ENCODE measurements around the gene TNFAIP8L1.

The TNFAIP8L1 gene

GRCh38 chr19:4649392-4650047 is 10.2 kb downstream of the TNFAIP8L1 start:
- no peak for TF ChIP-seq POLR2A (IDR thresholded peaks at IDR 0.05; ENCODE audit: low read depth, low read length)
- FAIRE-seq (no peak), DNase-seq (ENCODE audit: insufficient read length, low spot score) (no peak)

GRCh38 chr19:4650159-4650558 is 10.8 kb downstream of the TNFAIP8L1 start:
- TF ChIP-seq POLR2A (IDR thresholded peaks at IDR 0.05; ENCODE audit: low read depth, low read length) = no peak
- FAIRE-seq = no peak

GRCh38 chr19:4652075-4652474 is 12.8 kb downstream of the TNFAIP8L1 start:
- FAIRE-seq (no peak), DNase-seq (ENCODE audit: insufficient read length, low spot score) (no peak)
- no peak for TF ChIP-seq POLR2A (IDR thresholded peaks at IDR 0.05; ENCODE audit: low read depth, low read length)

More at GRCh38 chr19:4650159-4650558, 10.8 kb downstream of the TNFAIP8L1 start:
- DNase-seq (ENCODE audit: insufficient read length, low spot score) = no peak

GRCh38 chr19:4653793-4654436 is 14.6 kb downstream of the TNFAIP8L1 start:
- no peak for TF ChIP-seq POLR2A (IDR thresholded peaks at IDR 0.05; ENCODE audit: low read depth, low read length)
- DNase-seq (ENCODE audit: insufficient read length, low spot score) (no peak), FAIRE-seq (no peak)

GRCh38 chr19:4654437-4655361 is 15.4 kb downstream of the TNFAIP8L1 start:
- FAIRE-seq = no peak
- TF ChIP-seq POLR2A (IDR thresholded peaks at IDR 0.05; ENCODE audit: low read depth, low read length) = no peak
- DNase-seq (ENCODE audit: insufficient read length, low spot score) = no peak

- no peak for TF ChIP-seq POLR2A (IDR thresholded peaks at IDR 0.05; ENCODE audit: low read depth, low read length)
- DNase-seq (ENCODE audit: insufficient read length, low spot score) (no peak), FAIRE-seq (no peak)
Measured at GRCh38 chr19:4656102-4656501, 16.8 kb downstream of the TNFAIP8L1 start.

GRCh38 chr19:4657262-4657661 is 17.9 kb downstream of the TNFAIP8L1 start:
- DNase-seq (ENCODE audit: insufficient read length, low spot score) = no peak
- TF ChIP-seq POLR2A (IDR thresholded peaks at IDR 0.05; ENCODE audit: low read depth, low read length) = no peak
- no peak for FAIRE-seq

- no peak for DNase-seq (ENCODE audit: insufficient read length, low spot score)
- no peak for TF ChIP-seq POLR2A (IDR thresholded peaks at IDR 0.05; ENCODE audit: low read depth, low read length)
- no peak for FAIRE-seq
Measured at GRCh38 chr19:4657835-4658234, 18.5 kb downstream of the TNFAIP8L1 start.

- no peak for DNase-seq (ENCODE audit: insufficient read length, low spot score)
- no peak for FAIRE-seq
- no peak for TF ChIP-seq POLR2A (IDR thresholded peaks at IDR 0.05; ENCODE audit: low read depth, low read length)
Measured at GRCh38 chr19:4660181-4660791, 21.0 kb downstream of the TNFAIP8L1 start.

GRCh38 chr19:4660993-4661392 is 21.7 kb downstream of the TNFAIP8L1 start:
- DNase-seq (ENCODE audit: insufficient read length, low spot score) = no peak
- TF ChIP-seq POLR2A (IDR thresholded peaks at IDR 0.05; ENCODE audit: low read depth, low read length) = no peak
- no peak for FAIRE-seq

- DNase-seq (ENCODE audit: insufficient read length, low spot score) = no peak
- no peak for TF ChIP-seq POLR2A (IDR thresholded peaks at IDR 0.05; ENCODE audit: low read depth, low read length)
- FAIRE-seq = no peak
Measured at GRCh38 chr19:4662020-4662695, 22.8 kb downstream of the TNFAIP8L1 start.

GRCh38 chr19:4662812-4663211 is 23.5 kb downstream of the TNFAIP8L1 start:
- FAIRE-seq (no peak), DNase-seq (ENCODE audit: insufficient read length, low spot score) (no peak)
- TF ChIP-seq POLR2A (IDR thresholded peaks at IDR 0.05; ENCODE audit: low read depth, low read length) = no peak

- no peak for TF ChIP-seq POLR2A (IDR thresholded peaks at IDR 0.05; ENCODE audit: low read depth, low read length)
- FAIRE-seq (no peak), DNase-seq (ENCODE audit: insufficient read length, low spot score) (no peak)
Measured at GRCh38 chr19:4664642-4665041, 25.3 kb downstream of the TNFAIP8L1 start.

All from H54 (cell line).